Measurements from ENCODE around the gene BTN1A1. TPM values are rescaled to one million over a fixed set of nuclear protein-coding genes. Genes with fewer than 3 reads are reported as not detected.
"Not testable (repeated sequence)": the region's sequence is repeated elsewhere in the genome, so short reads cannot be mapped to it uniquely, and the experiment has no call there.

Gene BTN1A1
- total RNA-seq, 1 donor from 2014 or later = not detected

DNA sequence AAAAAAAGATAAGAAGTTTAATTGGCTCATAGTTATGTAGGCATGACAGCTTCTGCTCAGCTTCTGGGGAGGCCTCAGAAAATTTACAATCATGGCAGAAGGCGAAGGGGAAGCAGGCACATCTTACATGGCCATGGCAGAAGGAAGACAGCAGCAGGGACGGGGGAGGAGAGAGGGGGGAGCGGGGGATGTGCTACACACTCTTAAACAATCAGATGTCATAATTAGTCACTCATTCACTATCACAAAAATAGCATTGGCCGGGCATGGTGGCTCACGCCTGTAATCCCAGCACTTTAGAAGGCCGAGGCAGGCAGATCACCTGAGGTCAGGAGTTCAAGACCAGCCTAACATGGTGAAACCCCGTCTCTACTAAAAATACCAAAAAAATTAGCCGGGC lies 10.9 kb downstream of the BTN1A1 start:
- DNase-seq (ENCODE audit: low read depth in 2 of 2) = not testable (repeated sequence)

- DNase-seq (ENCODE audit: low read depth in 2 of 2) = no peak
Measured at GRCh38 chr6:26514984-26515383, 14.9 kb downstream of the BTN1A1 start.

DNA sequence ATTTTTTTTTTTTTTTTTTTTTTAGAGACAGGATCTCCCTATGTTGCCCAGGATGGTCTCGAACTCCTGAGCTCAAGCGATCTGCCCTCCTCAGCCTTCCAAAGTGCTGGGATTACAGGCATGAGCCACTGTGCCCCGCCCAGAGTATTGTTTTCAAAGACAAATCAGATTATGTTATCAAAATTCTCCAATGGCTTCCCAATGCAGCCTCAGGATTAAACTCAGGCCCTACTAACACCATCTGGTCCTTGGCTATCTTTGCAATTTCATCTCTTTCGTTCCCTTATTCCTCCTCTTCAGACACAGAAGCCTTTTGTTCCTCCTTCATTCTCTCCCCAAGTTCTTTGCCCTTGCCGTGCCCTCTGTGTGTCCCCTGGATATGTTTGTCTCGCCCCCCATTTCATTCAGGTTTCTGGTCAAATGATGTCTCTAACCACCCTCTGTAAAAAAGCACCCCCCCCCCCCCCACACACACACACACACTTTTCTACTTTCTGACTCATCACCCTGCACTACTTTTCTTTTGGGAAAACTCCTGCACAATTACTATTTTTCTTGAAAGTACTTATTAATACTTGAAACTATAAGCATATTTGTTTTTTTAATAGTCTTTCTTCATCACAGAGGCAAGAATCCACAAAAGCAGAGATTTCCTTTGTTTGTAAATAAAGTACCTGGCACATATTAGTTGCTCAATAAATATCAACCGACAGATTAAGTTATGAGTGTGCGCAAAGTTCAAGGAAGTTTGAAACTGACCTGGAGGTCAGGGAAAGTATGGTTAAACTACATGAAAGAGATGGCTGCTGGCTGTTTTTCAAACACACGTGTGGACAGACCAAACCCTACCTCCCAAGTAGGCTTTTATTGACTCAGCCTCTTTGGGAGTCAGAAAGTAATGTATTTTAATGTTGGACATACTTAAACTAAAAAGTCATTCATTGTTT lies 16.7 kb downstream of the BTN1A1 start:
- no peak for DNase-seq (ENCODE audit: low read depth in 2 of 2)

GRCh38 chr6:26519359-26519758 lies 19.3 kb downstream of the BTN1A1 start:
- no peak for DNase-seq (ENCODE audit: low read depth in 2 of 2)

DNA sequence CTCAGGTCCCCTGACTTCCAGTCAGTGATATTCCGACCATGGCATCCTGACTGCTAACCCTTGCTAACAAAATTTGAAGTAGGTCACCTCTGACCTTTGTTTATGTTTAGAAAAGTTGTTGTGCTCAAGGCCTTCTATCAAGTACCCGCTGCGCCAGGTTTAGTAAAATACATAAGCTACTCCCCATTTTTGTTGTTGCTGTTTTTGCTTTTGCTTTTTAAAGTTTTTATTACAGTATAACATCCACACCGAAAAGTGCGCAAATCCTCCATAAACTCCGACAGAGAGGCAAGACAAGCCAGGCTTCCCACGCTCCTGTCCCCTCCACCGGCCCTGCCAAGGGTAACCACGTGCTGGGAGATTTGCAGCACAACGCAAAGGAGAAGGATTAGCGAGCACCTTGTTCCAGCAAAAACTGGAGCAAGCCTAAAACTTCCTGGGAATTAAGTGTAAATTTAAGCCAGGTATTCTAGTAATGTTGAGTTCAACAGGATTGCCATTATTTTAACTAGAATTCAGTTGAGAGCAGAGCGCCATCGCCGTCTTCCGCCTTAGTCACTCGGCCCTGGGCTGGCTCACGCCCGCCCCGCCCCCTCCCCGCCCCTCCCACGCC lies 20.2 kb downstream of the BTN1A1 start:
- DNase-seq (ENCODE audit: low read depth in 2 of 2) = peak in 1 of 2 donors; percentile 45

DNA sequence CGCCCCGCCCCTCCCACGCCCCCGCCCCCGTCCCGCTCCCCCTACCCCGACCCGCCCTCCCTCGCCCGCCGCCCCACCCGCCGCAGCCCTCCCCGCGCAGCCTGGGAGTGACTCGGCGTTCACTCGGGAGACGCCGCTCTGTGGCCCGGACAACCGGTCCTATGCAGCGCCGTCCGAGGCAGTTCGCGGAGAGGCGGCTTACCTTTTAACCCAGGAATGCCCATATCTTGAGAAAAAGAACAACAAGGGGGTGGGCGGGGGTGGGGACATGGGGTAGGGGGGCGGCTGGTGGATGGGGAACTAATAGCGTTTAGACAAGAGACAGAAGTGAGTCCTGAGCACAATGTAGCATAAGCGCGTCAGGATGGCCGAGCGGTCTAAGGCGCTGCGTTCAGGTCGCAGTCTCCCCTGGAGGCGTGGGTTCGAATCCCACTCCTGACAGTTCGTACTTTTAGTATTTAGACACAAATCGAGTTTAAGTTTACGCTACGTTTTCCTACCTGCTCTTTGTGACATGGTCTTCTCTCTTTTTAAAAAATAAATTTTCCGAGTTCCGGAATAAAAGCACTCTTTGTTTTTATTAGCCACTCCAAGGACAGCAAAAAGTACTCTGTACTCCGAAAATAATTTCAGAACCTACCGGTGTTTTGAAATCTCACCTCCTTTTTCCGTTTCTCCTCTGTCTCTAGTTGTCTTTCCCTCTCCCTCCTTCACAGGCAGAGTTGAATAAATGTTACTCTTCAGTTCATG lies 20.9 kb downstream of the BTN1A1 start:
- peak; percentile 74 to 85 for DNase-seq (ENCODE audit: low read depth in 2 of 2)

- DNase-seq (ENCODE audit: low read depth in 2 of 2) = peak in 1 of 2 donors; percentile 76
Measured at GRCh38 chr6:26521600-26522391, 21.7 kb downstream of the BTN1A1 start.

- DNase-seq (ENCODE audit: low read depth in 2 of 2) = peak in 1 of 2 donors; percentile 31
Measured at GRCh38 chr6:26522486-26523228, 22.6 kb downstream of the BTN1A1 start.

DNA sequence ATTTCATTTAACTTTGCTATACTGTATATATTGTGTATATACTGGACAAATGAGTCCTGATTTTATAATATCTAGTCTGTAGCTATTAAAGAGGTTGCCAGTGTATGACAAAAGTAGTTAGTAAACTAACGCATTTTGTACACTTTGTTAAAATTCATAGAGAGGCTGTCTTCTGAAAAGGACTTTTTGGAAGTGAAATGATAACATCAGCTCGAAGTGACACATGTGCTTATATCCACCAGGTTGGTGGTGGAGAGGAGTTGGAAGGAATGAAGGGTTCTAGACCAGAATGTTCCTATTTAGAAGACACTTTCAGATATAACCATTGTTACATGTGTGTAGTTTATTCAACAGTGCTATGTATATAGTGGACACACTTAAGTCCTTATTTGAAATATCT lies 24.2 kb downstream of the BTN1A1 start:
- not testable (repeated sequence) for DNase-seq (ENCODE audit: low read depth in 2 of 2)

GRCh38 chr6:26524722-26525370 lies 24.7 kb downstream of the BTN1A1 start:
- no peak for DNase-seq (ENCODE audit: low read depth in 2 of 2)

GRCh38 chr6:26525838-26526237 lies 25.7 kb downstream of the BTN1A1 start:
- no peak for DNase-seq (ENCODE audit: low read depth in 2 of 2)

DNA sequence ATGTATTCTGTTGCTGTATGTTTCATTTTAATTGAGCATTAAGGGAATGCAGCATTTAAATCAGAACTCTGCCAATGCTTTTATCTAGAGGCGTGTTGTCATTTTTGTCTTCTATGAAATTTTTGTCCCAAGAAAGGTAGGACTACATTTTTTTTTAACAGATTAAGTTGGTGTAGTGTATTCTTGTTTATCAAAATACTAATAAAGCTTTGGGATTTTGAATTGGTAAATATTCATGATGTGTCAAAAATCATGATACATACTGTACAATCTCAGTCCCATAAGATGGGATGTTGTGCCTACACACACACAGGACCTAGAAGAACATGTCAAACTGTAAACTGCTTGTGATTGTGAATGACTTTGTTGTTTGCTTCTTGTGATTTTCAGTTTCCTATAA lies 26.8 kb downstream of the BTN1A1 start:
- no peak for DNase-seq (ENCODE audit: low read depth in 2 of 2)

GRCh38 chr6:26530203-26530602 lies 30.1 kb downstream of the BTN1A1 start:
- DNase-seq (ENCODE audit: low read depth in 2 of 2) = no peak

- DNase-seq (ENCODE audit: low read depth in 2 of 2) = no peak
Measured at GRCh38 chr6:26531897-26532296, 31.8 kb downstream of the BTN1A1 start.

- DNase-seq (ENCODE audit: low read depth in 2 of 2) = peak; percentile 74 to 84
Measured at GRCh38 chr6:26532699-26533531, 32.8 kb downstream of the BTN1A1 start.

DNA sequence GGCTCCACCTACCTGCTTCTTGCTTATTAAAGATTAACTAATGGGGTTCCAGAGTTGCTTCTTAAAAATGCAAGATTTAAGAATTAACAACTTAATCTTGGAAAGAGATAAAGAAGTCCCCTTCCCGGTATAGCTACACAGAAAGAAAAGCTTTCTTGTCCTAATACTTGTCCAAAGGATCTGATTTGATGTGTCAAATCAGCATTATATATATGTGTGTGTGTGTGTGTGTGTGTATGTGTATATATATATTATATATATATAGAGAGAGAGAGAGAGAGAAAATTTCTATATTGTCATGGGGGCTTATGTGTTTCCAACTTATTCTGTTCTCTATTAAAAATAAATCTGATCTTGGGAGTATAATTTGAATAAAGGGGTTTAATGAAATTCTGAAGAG lies 33.4 kb downstream of the BTN1A1 start:
- DNase-seq (ENCODE audit: low read depth in 2 of 2) = no peak

DNA sequence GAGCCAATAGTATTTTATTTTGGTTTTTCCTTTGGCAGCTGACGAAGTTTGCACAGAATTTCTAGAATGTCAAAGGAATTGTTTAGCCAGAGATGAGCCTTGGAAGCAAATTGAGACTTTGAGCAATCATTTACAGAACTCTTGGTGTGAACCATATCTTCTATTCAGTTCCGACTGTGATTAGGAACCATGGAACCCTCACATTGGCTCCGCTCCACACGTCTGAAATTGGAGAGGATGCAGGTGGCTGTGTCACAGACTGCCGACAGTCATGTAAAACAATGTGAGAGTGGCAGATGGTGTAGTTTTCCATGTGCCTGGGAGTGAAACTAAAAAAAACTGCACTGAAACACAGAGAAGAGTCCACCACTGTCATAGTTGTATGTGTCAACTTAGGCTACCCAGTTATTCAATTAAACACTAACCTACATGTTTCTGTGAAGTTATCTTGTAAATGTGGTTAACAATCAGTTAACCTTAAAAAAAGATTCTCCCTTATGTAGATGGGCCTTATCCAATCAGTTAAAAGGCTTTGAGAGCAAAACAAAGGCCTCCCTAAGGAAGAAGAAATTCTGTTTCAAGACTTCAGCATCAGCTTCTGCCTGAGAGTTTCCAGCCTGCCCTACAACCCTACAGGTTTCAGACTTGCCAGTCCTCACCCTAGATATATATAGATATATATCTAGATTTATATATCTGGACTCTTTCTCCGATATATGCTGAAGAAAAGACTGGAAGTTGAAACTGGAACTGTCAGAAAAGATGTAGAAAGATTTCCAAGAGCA lies 34.8 kb downstream of the BTN1A1 start:
- peak; percentile 62 to 87 for DNase-seq (ENCODE audit: low read depth in 2 of 2)

- DNase-seq (ENCODE audit: low read depth in 2 of 2) = peak in 1 of 2 donors; percentile 49
Measured at GRCh38 chr6:26536571-26537159, 36.6 kb downstream of the BTN1A1 start.
